ENCODE results near the gene REV1. TPM values are rescaled to one million over a fixed set of nuclear protein-coding genes. Genes with fewer than 3 reads are reported as not detected.
A peak's percentile ranks its signal among the peaks of the same experiment; 100 is the strongest.

The REV1 gene
- total and polyA plus RNA-seq, 2 of the 13 experiments (the other 11 are each of a cell fraction or from before 2014, with no cell fraction given): 49.1 to 71.8 TPM

GRCh38 chr2:99489063-99489760 is 605 bp downstream of the REV1 start (continued):
- peak; percentile 61; the same call in 1 of the 2 replicates for TF ChIP-seq ZNF598 (CRISPR knock-in tag; IDR thresholded peaks at IDR 0.05; ENCODE audit: borderline replicate concordance)
- TF ChIP-seq ZNF775 (CRISPR knock-in tag; IDR thresholded peaks at IDR 0.05; ENCODE audit: borderline replicate concordance): no peak
- TF ChIP-seq GABPA (IDR thresholded peaks at IDR 0.05; ENCODE audit: low read depth, low read length): 0 out of 2 replicates have a peak, but pooled peaks have one; percentile 31
- TF ChIP-seq GABPA (CRISPR knock-in tag; IDR thresholded peaks at IDR 0.05; ENCODE audit: low read depth): no peak
- peak; percentile 42; the same call in 1 of the 2 replicates for TF ChIP-seq UBTF (CRISPR knock-in tag; IDR thresholded peaks at IDR 0.05)
- peak; percentile 58 for TF ChIP-seq TAF1 (CRISPR knock-in tag; IDR thresholded peaks at IDR 0.05)
- peak; percentile 48; the same call in 1 of the 2 replicates for TF ChIP-seq GATAD1 (CRISPR knock-in tag; IDR thresholded peaks at IDR 0.05)
- TF ChIP-seq KLF16 (CRISPR knock-in tag; IDR thresholded peaks at IDR 0.05): no peak; a peak in 1 of 4 replicates
- TF ChIP-seq TARDBP (CRISPR knock-in tag; IDR thresholded peaks at IDR 0.05): no peak
- TF ChIP-seq CEBPB (IDR thresholded peaks at IDR 0.05; ENCODE audit: borderline replicate concordance, low read depth, low read length): peak; percentile 26; the same call in 1 of the 2 replicates
- no peak for TF ChIP-seq STAG1 (CRISPR knock-in tag; IDR thresholded peaks at IDR 0.05)
- no peak for TF ChIP-seq FOXA3 (CRISPR knock-in tag; IDR thresholded peaks at IDR 0.05)
- no peak; the same call in 1 of the 2 replicates for TF ChIP-seq ZNF788 (CRISPR knock-in tag; IDR thresholded peaks at IDR 0.05; ENCODE audit: borderline replicate concordance)
- no peak for TF ChIP-seq TAF15 (IDR thresholded peaks at IDR 0.05; ENCODE audit: low read depth, low read length, poor library complexity, severe bottlenecking)
- TF ChIP-seq ZNF460 (CRISPR knock-in tag; IDR thresholded peaks at IDR 0.05; ENCODE audit: borderline replicate concordance): no peak
- TF ChIP-seq NCOA5 (CRISPR knock-in tag; IDR thresholded peaks at IDR 0.05): no peak
- TF ChIP-seq, protein P1, sequence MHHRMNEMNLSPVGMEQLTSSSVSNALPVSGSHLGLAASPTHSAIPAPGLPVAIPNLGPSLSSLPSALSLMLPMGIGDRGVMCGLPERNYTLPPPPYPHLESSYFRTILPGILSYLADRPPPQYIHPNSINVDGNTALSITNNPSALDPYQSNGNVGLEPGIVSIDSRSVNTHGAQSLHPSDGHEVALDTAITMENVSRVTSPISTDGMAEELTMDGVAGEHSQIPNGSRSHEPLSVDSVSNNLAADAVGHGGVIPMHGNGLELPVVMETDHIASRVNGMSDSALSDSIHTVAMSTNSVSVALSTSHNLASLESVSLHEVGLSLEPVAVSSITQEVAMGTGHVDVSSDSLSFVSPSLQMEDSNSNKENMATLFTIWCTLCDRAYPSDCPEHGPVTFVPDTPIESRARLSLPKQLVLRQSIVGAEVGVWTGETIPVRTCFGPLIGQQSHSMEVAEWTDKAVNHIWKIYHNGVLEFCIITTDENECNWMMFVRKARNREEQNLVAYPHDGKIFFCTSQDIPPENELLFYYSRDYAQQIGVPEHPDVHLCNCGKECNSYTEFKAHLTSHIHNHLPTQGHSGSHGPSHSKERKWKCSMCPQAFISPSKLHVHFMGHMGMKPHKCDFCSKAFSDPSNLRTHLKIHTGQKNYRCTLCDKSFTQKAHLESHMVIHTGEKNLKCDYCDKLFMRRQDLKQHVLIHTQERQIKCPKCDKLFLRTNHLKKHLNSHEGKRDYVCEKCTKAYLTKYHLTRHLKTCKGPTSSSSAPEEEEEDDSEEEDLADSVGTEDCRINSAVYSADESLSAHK (CRISPR knock-in tag; IDR thresholded peaks at IDR 0.05; ENCODE audit: borderline replicate concordance): no peak
- TF ChIP-seq HOXD1 (CRISPR knock-in tag; IDR thresholded peaks at IDR 0.05): no peak
- no peak for TF ChIP-seq ZNF33A (CRISPR knock-in tag; IDR thresholded peaks at IDR 0.05; ENCODE audit: borderline replicate concordance)
- 0 out of 2 replicates have a peak, but pooled peaks have one; percentile 15 for TF ChIP-seq RFXANK (CRISPR knock-in tag; IDR thresholded peaks at IDR 0.05)
- no peak for TF ChIP-seq FOXM1 (CRISPR knock-in tag; IDR thresholded peaks at IDR 0.05)
- TF ChIP-seq MZF1 (CRISPR knock-in tag; IDR thresholded peaks at IDR 0.05; ENCODE audit: borderline replicate concordance): no peak
- TF ChIP-seq MTERF4 (CRISPR knock-in tag; IDR thresholded peaks at IDR 0.05): no peak
- no peak for TF ChIP-seq SOX13 (IDR thresholded peaks at IDR 0.05)
- TF ChIP-seq SOX13 (CRISPR knock-in tag; conservative IDR thresholded peaks at IDR 0.05 in 1 of 2, IDR thresholded peaks at IDR 0.05 in 1 of 2): no peak
- no peak for TF ChIP-seq SUZ12 (IDR thresholded peaks at IDR 0.05; ENCODE audit: low read depth, low read length)
